GM18499 (cell line): Measurements from ENCODE around the gene PSTPIP1.

Experiments used
- ATAC-seq: cut with Tn5 transposase; IDR thresholded peaks from one replicate; pipeline ENCODE4 v1.9.1; 2021; ENCODE audit warnings: moderate number of reproducible peaks; ENCODE audit not compliant: insufficient read depth, unreplicated experiment

PSTPIP1 gene

GRCh38 chr15:76976572-76977270 is 18.2 kb upstream of the PSTPIP1 start:
- no peak for ATAC-seq

- ATAC-seq = no peak
Measured at GRCh38 chr15:76978522-76979330, 16.2 kb upstream of the PSTPIP1 start.

DNA sequence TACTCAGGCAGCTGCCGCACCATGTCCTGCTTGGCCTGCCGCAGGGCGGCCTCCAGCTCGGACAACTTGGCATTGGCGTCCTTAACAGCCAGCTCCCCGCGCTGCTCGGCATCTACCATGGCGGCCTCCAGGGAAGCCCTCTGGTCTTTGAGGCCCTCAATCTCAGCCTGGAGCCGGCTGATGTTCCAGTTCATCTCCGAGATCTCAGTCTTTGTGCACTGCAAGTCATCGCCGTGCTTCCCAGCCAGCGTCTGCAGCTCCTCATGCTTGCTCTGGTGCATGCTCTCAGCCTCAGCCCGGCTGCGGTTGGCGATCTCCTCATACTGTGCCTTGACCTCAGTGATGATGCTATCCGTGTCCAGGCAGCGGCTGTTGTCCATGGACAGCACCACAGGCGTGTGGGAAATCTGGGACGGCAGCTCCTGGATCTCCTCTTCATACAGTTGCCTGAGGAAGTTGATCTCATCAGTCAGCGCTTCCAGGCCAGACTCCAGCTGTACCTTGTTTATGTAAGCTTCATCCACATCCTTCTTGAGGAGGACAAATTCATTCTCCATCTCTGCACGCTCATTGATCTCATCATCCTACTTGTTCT is 15.5 kb upstream of the PSTPIP1 start:
- no peak for ATAC-seq

- ATAC-seq = no peak
Measured at GRCh38 chr15:76979996-76980520, 14.9 kb upstream of the PSTPIP1 start.

GRCh38 chr15:76982356-76982755 is 12.6 kb upstream of the PSTPIP1 start:
- ATAC-seq = no peak

DNA sequence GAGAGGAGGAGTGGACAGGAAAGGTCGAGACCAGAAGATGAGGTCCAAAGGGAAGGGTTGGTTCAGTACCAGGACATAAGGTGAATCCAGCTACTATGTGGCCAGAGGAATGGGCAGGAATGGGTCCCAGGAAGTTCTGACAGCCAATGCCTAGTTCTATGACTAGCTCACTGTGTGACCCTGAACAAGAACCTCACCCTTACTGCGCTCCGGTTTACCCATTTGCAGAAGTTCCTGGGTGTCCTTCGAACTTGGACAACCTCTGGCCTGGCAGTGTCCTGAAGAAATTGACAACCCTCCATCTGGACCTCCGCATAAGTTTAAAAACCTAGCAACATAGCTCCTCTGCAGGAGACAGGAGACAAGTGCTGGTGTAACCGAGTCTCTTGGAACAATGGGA is 12.2 kb upstream of the PSTPIP1 start:
- no peak for ATAC-seq

DNA sequence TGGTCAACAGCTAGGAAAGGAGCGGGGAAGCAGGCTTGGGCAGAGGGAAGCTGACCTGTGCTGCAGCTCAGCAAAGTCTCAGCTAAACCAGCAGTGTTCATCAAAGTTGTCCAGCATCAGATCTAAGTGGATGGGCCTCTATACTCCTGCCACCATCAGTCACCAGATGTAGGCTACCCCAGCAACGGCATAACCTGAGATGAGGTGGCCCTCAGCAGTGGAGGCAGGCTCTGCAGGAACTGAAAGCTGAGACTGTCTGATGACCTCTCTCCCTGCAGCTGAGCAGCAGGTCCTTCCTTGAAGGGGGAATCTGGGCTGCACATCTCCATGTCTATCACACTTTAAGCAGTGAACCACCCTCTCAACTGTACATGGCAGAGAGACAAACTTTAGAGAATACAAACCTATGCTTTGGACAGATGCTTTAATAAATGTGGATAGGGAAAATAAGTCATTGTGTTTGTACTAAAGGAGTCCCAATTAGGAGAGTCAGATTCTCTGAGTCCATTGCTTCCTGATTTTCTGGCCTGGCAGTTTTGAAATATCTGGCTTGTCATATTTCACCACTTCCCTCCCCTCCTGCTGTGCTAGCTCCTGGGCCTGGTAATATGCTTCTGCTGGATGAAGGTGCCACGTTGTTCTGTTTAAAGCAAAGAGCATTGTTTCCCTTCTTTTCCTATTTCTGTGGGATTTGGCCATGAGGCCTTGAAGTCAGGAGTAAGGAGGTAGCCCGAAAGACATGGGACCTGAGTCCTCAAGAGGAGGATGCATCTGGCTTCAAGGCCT is 11.1 kb upstream of the PSTPIP1 start:
- no peak for ATAC-seq

DNA sequence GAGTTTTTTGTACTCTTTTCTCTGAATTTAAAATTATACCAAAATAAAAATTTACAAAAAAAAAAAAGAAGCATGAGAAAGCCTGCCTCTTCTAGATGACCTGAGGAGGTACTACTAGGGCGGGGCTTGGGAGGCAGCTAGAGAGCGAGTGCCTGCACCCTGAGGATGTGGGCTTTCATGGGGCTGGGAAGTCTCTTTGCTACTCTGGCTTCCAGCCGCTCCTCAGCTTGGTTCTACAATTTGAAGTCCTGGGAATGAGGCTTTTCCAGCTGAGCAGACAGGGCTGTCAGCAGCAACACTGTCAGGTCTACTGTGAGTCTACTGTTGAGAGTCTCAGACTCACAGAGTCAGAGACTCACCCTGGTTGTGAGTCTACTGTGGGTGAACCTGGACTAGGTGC is 8.2 kb upstream of the PSTPIP1 start:
- ATAC-seq = no peak

DNA sequence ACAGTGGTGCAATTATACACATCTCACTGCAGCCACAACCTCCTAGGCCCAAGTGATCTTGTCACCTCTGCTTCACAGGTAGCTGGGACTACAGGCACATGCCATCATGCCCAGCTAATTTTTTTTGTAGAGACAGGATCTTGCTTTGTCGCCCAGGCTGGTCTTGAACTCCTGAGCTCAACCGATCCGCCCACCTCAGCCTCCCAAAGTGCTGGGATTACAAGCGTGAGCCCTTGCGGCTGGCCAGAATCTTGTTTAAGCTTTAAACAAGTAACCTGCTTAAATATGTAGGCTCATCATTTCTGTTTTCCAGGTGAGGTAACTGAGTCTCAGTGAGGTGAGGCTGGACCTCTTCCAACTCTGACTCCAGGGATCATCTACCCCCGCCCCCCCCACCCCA is 7.7 kb upstream of the PSTPIP1 start:
- no peak for ATAC-seq

GRCh38 chr15:76987896-76988860 is 6.7 kb upstream of the PSTPIP1 start:
- ATAC-seq = peak; percentile 58

DNA sequence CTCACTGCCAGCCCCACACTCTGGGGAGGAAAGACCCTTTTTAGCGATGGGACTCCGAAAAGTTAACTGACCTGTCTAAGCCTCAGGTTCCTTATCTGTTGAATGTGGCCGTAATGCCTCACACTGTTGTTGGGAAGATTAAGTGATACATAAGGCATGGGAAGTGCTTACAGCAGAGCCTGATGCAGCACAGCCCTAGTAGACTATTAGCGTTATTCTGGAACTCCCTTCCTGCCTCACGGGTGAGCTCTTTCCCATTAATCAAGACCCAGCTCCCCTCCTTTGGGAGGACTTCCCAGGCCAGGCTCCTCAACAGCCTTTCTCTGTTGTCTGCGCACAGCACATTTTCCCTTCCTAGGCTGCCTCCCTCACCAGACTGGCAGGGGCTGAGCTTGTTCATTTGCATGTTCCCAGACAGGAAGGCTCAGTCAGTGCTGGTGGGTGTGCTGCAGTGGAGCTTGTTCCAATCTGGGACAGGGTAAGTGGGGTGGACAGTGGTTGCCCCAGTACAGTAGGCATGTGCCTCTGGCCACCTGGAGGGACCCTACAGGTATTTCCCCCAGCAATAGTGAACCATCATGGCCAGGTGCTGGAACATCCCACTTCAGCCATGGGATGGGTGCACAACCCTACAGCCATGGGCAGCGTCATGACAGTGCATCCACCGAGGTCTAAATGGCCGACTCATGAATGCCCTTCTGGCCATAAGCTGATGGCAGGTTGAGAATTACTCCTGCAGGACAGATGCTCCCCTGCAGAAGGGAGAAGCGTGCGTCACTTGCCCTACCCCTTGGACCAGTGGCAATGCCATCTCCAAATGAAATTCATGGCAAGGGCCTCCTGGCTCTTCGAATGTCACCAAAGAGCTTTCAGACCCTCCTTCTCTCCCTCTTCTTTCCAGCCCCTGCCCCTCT is 5.8 kb upstream of the PSTPIP1 start:
- no peak for ATAC-seq

DNA sequence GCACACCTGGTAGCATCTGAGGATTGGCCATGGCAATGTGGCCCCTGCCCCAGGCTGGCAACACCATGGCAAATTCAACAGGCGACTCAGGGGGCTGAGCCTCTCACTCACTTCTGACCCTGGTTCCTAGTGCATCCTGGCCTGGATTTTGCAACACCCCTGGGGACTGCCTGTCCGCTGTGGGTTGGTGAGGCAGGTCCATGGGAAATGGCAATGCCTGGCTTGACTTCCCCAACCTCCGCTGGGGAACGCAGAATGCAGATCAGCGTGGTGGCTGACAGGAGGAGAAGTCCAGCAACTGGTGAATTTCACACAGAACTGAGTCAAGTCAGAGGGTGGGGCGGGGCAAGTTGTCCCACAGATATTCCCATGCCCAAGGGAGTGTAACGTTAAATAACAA is 3.9 kb upstream of the PSTPIP1 start:
- no peak for ATAC-seq

- no peak for ATAC-seq
Measured at GRCh38 chr15:76991741-76992645, 2.9 kb upstream of the PSTPIP1 start.

- no peak for ATAC-seq
Measured at GRCh38 chr15:76993114-76993725, 1.7 kb upstream of the PSTPIP1 start.

DNA sequence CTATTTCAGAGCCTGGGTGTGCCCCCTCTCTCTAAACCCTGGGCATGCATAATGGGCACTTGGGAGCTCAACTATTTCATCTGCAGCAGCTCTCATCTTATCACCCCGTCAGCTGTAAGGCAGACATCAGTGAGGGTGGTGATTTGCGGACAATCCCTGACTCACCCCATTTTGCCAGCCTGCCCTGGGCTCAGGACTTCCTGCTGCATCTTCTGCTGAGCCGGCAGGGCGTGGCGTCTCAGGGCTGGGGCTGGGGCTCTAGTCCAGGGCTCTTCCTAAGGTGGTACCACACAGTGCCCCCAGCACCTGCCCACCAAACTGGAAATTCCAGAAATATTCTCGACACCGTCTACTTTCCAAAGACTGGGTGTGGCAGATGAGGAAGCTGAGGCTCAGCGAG is 925 bp upstream of the PSTPIP1 start:
- ATAC-seq = no peak

DNA sequence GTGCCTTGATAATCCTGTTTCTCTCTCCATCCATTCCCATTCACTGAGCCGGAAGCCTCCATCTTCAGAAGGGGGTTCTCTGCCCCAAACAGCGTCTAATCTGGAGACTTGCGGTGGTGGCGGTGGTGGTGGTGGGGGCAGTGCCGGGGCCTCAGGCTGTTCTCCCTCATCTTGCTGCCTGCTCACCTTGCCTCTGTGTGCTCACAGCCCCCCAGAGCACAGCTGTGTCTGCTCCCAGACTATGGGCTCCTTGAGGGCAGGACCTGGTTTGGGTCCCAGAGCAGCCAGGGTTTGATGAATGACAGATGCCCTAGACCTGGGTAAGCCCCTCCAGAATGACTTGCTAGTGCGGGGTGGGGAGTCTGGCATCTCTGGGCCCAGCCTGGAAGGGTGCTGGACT is 430 bp upstream of the PSTPIP1 start:
- ATAC-seq = no peak

- no peak for ATAC-seq
Measured at GRCh38 chr15:76996076-76996525, 1.2 kb downstream of the PSTPIP1 start.
